HG03066 (cell line): Measurements from ENCODE around the gene ALOXE3.
"Not testable (repeated sequence)": the region's sequence is repeated elsewhere in the genome, so short reads cannot be mapped to it uniquely, and the experiment has no call there.

Source experiments
- ATAC-seq: cut with Tn5 transposase; IDR thresholded peaks from one replicate; pipeline ENCODE4 v1.9.1; 2021; ENCODE audit warnings: low read depth; ENCODE audit not compliant: unreplicated experiment

Gene ALOXE3

DNA sequence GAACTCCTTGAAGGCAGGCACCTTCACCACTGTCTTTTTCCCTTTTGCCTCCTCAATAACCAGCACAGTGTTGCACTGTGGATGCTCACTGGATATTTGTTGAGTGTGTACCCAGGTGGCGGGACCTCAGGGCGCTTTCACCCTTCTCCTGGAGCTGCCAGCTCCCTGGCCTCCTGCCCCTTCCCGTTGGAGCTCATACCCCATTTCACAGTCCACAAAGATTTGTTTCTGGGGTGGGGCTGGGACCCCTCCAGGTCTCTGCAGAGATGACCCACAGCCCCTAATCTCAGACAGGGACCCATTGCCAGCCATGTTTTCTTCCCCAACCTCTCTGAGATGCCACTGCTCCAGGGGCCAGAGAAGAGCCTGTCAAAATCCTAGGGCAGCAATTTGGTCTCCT, 43.2 kb downstream of the ALOXE3 start:
- ATAC-seq = no peak

DNA sequence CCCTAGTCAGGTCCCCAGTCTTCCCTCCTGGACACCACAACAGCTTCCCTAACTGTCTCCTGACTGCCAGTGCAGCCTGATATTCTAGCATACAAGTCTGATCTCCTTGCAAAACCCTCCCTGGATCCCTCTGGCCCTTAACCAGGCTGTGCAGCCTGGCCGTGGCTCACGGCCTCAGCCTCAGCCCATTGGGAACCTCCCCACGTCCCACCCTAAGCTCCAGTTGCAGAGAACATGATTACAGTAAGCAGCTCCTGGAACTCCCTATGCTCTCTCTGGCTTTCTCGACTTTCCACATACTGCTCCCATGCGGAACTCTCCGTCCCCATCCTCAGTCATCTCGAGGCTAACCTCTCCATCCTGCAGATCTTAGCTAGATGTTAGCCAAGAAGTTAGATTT, 43.8 kb downstream of the ALOXE3 start:
- no peak for ATAC-seq

DNA sequence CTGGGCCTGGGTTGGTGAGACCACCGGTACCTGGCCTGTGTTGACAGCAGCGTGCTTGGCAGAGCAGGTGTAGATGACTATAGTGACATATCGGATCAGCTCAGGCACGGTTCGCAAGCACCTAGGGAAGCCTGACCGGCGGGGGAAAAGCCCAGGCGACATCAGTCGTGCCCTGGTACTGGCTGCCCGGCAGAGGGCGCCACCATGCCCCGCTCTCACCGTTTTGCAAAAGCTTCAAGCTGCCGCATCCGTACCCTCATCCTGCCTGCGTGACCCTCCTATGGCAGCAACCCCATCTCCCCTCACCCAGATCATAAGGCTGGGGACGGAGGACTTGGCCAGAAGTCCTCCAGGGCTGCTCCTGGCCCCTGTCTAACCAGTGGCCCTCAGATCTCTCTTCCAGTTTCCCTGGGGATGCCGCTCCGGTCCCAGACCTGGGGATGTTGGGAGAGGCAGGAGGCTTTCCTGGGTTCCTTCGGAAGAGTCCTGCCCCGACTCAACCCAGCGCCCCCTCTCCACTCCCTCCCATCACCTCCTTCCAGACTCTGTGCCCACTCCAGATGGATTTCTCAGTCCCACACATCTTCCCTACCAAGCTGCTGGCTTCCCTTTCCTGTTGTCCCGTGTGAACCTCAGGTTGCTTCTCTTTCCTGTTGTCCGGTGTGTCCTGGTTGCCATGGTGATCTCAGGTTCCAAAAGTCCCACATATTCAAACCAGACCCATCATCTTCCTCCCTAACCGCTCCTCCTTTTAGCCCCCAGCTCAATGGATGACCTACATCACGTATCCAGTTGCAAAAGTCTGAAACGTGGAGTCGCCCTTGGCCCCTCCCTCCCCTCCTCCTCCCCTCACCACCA, 44.5 kb downstream of the ALOXE3 start:
- no peak for ATAC-seq

DNA sequence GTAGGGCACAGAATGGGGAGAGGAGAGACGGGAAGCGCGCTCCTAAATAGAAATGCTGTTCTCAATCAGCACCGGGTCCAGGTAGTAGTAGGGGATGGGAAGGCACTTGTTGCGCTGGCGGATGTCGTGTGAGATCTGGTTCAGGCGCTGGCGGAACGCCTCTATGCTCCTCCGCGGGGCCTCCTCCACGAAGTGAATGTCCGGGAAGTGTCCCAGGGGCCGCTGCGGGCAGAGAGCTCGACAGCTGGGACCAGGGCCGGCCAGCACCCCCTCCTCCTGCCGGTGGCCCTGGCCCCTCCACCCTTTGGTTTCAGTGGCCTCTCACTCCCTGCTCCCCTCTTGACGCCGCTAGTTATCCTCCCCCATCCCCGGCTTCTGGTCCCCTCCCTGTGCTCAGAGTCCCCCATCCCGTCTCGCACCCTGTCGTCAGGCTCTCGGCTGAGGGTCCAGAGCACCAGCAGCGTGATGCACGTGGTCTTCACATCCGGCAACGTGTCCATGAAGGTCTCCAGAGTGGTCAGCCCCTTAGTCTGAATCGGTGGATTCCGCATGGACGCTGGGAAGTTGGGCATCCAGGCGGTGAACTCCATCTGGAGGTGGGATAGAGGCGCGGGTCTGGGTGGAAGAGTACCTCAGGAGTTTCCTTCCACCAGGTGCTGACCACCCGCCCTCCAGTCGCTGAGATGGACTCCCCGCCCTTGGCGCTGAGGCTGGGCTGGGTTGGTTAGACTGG, 45.4 kb downstream of the ALOXE3 start:
- ATAC-seq = no peak

DNA sequence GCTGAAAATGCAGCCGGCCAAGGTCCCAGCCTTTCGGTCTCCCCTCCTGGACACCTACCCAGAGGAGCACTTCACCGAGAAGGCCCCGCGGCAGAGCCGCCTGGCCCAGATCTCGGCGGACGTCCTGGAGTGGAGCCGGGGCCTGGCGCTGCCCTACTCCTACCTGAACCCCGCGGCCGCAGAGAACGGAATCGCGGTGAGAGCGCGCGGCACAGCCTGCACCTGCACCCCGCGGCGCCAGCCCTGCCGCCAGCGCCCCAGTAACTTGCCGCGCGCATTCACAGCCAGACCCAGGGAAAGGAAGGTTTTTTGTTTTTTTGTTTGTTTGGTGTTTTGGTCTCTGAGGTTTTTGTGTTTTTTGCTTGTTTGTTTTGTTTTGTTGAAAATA, 46.0 kb downstream of the ALOXE3 start:
- no peak for ATAC-seq

DNA sequence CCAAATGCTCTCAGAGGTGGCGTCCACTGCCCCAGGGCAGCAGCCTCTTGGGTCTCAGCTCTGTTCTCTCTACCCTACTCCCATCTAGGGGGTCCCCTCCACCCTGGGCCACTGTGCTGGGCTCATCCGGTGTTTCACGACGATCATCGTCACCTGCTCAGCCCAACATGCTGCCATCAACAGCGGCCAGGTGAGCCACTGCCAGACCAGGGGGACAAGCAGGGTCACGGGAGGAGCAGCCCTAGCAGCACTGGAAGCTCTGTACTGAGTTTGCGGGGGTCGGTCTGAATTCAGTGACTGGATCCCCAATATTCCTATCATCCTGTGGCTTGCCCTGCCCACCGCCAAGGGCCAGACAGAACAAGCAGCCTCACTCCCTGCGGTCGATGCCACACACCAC, 46.8 kb downstream of the ALOXE3 start:
- no peak for ATAC-seq

DNA sequence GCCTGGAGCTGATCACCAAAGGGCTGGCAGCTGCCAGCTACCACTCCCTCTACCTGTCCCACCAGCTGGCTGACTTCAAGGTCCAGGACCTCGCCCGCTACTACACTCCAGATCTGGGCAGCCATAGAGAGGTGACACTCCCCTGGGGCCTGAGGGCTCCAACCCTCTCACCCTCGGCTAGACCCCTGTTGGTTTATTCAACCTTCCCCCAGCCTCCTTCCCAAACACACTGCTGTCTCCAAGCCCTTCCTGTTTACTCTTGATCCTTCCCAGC, 48.8 kb downstream of the ALOXE3 start:
- ATAC-seq = no peak

DNA sequence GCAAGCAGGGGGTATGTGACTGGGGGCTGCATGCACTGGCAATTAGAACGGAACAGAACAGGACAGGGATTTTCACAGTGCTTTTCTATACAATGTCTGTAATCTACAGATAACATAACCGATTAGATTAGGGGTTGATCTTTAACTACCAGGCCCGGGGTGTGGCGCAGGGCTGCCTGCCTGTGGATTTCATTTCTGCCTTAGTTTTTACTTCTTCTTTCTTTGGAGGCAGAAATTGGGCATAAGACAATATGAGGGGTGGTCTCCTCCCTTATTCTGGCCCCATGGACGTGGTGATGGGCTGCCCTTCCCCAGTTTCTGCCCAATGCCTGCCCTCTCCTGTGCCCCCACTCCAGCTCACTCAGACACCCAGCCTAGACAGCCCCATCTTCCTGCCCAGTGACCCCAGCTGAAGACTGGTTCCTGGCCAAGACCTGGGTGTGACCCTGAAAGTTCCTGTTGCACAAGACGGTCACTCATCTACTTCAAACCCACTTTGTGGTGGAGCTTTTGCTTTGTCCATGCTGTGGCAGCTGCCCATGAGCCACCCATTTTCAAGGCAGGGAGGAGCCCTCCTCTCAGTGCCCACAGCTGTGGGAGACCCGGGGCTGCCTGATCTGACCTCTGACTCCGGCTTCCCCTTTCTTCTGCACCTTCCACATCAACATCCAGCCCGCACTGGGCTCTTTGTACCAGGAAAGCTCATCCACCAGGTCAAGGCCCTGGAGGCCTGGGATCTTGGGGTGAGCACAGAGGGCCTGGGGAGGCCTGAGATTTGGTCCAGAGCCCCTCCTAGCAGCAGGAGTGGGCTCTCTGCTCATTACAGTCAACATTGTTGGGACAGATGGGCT, 49.4 kb downstream of the ALOXE3 start:
- no peak for ATAC-seq

DNA sequence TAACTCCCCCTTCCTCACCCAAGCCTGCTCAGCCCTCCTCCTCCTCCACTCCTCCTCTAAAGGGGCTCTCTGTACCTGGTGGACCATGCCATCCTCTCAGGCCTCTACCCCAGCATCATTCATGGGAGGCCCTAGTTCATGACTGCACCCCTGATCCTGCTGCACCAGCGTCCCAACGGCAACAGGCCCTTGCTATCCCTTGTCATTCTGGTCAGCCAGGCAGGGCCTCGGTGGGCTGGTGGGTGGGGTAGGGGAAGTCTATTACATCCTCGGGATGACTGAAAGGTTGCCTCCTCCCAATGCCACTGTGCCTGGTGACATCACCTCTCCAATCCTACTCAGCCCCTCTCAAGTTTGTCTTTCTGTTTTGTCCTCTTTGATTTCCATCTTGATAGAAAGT, 50.5 kb downstream of the ALOXE3 start:
- no peak for ATAC-seq

DNA sequence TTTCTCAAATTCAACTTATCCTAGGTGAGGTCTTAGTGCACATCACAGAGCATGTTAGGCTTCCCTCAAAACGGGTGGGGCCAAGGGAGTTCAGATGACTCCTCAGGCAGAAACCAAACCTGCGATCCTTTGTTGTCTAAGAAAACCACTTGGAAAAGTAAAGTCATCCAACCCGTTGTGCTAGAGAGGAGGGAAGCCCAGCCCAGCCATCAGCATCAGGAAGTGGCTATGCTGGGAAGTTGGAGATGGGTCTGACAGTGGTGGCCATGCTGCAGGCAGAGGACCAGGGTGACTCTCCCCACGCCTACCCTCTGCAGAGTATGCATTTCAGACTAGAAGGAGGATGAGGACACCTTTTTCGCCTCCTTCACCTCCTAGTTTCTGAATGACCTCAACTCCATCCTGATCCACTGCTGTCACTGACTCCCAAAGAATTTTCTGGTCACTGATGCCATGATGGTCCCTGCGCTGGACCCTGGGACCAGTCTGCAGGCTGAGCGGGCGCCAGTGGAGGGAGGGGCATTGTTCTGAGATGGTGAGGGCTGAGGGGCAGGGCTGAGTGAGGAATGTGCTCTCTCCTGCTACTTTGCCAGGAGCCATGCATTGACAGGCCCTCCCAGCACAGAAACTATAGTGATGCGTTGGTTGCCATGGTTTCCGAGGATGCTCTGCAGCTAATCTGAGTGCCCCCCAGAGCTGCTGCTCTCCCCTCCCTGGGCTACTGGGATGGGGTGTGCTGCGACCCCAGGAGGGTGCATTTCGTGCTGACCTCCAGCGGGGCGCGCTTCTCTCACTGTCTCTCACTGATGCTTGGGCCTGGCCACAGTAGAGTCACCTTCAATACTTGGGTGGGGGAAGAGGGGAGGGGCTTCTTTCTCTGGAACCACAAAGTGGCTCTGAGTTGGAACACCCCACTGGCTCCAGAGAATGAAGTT, 51.2 kb downstream of the ALOXE3 start:
- no peak for ATAC-seq

DNA sequence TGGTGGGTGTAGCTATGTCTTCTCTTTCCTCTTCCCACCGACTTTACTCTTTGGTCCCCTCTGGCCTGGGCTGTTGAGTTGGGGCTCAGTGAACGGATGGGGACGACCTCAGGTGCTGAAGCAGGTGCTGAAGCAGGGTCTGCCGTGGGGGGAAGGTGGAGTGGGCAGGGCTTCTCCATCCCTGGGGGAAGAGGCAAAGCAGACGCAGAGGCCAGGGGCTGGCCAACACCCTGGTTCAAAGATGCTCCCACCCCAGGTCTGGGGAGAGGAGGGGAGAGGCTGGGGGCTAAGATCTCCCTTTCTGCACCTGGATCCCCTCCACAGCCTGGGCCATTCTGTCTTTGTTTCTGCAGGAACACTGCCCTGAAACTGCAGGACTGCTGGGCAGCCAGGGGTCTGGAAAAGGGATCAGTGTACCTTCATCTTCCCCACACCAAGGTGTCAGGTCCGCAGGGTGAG, 53.7 kb downstream of the ALOXE3 start:
- ATAC-seq = no peak

DNA sequence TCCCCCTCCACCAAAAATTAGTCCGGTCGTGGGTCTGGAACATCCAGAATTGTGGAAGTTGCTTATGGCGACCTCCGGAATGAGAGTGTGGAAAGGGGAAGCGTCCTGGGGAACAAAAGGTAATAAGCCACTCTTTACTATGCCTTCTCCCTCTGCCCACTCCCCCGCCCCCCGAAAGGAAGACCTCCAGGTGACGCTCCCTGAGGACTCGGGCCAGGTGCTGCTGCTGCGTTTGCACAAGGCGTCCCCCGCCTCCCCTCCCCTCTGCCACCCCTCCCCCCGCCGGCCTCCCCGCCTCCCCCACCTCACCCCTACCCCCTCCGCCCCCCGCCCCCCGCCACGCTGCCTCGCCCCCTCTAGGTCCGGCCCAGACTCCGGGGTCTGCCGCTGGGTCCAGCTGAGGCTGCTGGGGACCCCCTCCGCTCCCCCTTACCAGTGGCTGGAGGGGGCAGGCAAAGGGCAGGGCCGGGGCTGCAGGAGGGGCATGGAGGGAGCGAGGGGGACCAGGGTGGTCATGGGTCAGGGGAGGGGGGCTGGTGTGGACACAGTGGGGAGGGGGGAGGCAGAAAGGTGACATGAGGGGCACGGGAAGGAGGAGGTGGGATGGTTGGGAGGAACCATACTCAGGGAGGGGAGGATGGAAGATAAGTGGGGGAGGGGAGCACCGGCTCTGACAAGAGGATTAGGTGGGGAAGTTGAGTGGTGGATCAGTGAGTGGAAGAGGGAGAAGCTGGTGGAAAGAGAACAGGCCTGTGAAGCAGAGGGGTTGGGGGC, 54.4 kb downstream of the ALOXE3 start:
- ATAC-seq = no peak

DNA sequence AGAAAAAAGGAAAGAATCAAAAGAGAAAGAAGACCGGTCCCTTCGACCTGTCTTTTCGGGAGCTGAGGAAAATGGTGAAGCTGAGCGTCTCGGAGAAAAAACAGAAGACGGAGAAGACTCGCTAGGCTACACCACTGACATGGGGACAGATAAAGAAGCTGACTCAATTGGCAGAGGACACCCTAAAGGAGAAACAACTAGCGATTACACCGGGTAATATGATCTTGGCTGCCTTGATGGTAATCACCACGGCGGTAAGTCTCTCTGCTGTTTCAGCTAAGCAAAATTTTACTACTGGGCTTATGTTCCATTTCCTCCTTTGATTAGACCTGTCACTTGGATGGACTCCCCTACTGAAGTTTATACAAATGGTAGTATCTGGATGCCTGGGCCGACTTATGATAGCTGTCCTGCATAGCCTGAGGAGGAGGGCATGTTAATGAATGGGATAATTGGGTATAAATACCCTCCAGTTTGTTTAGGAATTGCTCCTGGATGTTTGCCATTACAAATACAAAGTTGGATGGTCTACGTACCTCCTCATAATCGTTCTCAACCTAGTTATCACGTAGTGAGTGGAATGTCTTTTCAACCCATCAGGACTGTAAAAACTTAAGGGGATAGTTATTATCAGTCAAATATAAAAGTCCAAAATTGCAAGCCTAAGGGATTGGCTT, 55.4 kb downstream of the ALOXE3 start:
- no peak for ATAC-seq

DNA sequence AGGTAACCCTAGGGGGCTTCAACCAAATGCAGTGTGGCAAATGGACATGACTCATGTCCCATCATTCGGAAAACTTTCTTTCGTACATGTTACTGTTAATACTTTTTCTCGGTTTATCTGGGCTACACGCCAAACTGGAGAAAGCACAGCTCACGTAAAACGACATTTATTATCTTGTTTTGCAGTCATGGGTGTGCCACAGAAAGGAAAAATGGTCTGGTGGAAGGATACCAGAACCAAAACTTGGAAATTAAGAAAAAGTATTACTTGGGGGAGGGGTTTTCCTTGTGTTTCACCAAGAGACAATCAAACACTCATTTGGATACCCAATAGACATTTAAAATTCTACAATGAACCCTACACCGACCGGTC, 55.9 kb downstream of the ALOXE3 start:
- no peak for ATAC-seq

DNA sequence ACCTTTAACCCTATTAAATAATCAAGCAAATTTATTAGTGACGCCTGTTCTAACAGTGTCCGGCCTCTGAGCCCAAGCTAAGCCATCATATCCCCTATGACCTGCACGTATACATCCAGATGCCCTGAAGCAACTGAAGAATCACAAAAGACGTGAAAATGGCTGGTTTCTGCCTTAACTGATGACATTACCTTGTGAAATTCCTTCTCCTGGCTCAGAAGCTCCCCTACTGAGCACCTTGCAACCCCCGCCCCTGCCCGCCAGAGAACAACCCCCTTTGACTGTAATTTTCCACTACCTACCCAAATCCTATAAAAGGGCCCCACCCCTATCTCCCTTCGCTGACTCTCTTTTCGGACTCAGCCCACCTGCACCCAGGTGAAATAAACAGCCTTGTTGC, 56.5 kb downstream of the ALOXE3 start:
- not testable (repeated sequence) for ATAC-seq

DNA sequence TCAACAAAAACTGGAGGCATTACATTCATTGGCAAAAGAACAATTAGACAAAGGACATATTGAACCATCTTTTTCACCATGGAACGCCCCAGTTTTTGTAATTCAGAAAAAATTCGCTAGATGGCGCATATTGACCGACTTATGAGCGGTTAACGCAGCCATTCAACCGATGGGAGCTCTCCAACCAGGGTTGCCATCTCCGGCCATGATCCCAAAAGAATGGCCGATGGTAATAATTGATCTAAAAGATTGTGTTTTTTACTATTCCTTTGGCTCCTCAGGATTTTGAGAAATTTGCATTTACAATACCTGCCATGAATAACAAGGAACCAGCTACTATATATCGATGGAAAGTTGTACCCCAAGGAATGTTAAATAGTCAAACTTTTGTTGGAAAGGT, 58.0 kb downstream of the ALOXE3 start:
- no peak for ATAC-seq

DNA sequence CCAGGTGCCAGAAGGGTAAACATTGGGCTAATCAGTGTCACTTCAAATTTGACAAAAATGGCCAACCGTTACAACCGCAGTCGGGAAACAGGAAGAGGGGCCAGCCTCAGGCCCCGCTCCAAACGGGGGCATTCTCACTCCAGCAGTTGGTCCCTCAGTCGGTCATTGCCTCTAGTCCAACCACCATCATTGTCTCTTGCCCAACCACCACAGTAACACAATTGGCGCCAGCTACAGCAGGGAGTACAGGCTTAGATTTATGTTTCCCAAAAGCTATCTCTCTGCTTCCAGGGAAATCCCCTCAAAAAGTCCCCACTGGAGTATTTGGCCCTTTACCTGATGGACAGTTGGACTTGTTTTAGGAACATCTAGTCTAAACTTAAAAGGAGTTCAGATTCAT, 59.2 kb downstream of the ALOXE3 start:
- no peak for ATAC-seq

DNA sequence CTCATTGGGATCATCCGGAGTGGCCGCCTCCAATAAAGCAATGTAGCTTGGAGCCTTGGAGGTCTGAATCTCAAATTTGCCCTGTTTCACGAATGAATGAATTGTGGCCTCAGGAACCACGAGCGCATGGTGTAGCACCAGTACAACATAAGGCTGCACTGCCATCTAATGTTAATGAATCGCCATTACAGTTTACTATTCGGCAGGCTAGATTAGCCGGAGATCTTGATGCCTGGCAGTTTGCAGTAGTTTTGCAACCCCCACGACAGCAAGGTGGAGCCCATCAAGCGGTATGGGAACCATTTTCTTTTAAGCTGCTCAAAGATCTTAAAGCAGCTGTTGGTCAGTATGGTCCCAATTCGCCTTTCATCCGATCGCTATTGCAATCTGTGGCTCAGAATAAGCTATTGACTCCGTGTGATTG, 60.6 kb downstream of the ALOXE3 start:
- no peak for ATAC-seq
